Caco-2 (cell line): ENCODE data around the gene CACNA1D. TPM values are rescaled to one million over a fixed set of nuclear protein-coding genes. Genes with fewer than 3 reads are reported as not detected.

Experiments used
- BruUV-seq: library from RNA; stranded (reverse); fragments of 400-500 nt; replicated peaks from 2 replicates; lab custom pipeline; 2021; lab: Mats Ljungman, UMichigan
- CTCF ChIA-PET: fragments of 300-600 bp; sonication (Branson Sonifier 250); formaldehyde crosslinking; loops from one replicate; lab custom pipeline; 2022; ENCODE audit warnings: antibody characterized with exemption; lab: Charles Lee
- POLR2A ChIA-PET: fragments of 300-600 bp; sonication (Branson Sonifier 250); formaldehyde crosslinking; loops from one replicate; lab custom pipeline; 2022; ENCODE audit warnings: antibody characterized with exemption; lab: Charles Lee
- DNase-seq, 2 experiments: peaks; one replicate each; pipeline versions ENCODE4 v3.0.0 to v3.0.0-alpha.2; 2020 to 2022
- H3K27me3 ChIP-seq: replicated peaks from 2 replicates; pipeline ENCODE4 v1.6.0; 2011; ENCODE audit warnings: low read length; ENCODE audit not compliant: control insufficient read depth, insufficient read depth
- H3K36me3 ChIP-seq: 2 replicates; pipeline ENCODE4 v1.5.1; 2011; ENCODE audit warnings: low read length; ENCODE audit not compliant: control insufficient read depth, insufficient read depth
- H3K4me1 ChIP-seq: fragments of 250-450 bp; sonication (Bioruptor Pico); 2 replicates; pipeline ENCODE4 v1.5.1; 2020; ENCODE audit warnings: mild to moderate bottlenecking
- H3K4me3 ChIP-seq: 2 replicates; pipeline ENCODE4 v1.5.1; 2011; ENCODE audit warnings: low read depth, mild to moderate bottlenecking, control low read depth, low read length
- H3K9me3 ChIP-seq: fragments of 250-450 bp; sonication (Bioruptor Pico); 2 replicates; pipeline ENCODE4 v1.5.1; 2020; ENCODE audit warnings: mild to moderate bottlenecking, moderate library complexity
- H3K27ac Mint-ChIP-seq: one replicate; pipeline ENCODE4 v1.8.0; 2022; ENCODE audit warnings: mixed read lengths; ENCODE audit not compliant: unreplicated experiment
- H3K27me3 Mint-ChIP-seq: one replicate; pipeline ENCODE4 v1.8.0; 2022; ENCODE audit warnings: mixed read lengths; ENCODE audit not compliant: insufficient read depth, unreplicated experiment
- H3K36me3 Mint-ChIP-seq: one replicate; pipeline ENCODE4 v1.8.0; 2022; ENCODE audit warnings: mild to moderate bottlenecking, mixed read lengths; ENCODE audit not compliant: insufficient read depth, unreplicated experiment
- H3K4me1 Mint-ChIP-seq: one replicate; pipeline ENCODE4 v1.8.0; 2022; ENCODE audit warnings: low read depth, mixed read lengths; ENCODE audit not compliant: unreplicated experiment
- H3K4me3 Mint-ChIP-seq: one replicate; pipeline ENCODE4 v1.8.0; 2022; ENCODE audit warnings: mild to moderate bottlenecking, moderate library complexity, mixed read lengths; ENCODE audit not compliant: unreplicated experiment
- H3K9me3 Mint-ChIP-seq: one replicate; pipeline ENCODE4 v1.8.0; 2022; ENCODE audit warnings: mixed read lengths; ENCODE audit not compliant: unreplicated experiment
- intact Hi-C: fragments of 100-400 bp; cut with micrococcal nuclease; formaldehyde crosslinking; loops from one replicate; pipeline ENCODE4 v1.10.0; 2022; ENCODE audit not compliant: unreplicated experiment
- total RNA-seq: library from RNA; stranded (reverse); gene quantifications from 2 replicates; pipeline ENCODE4 v1.2.3, GENCODE V29; 2022
- TF ChIP-seq, protein P1 (sequence below), 2 experiments: fragments of 200-600 bp in 1 of 2; IDR thresholded peaks; 1 replicate in 1 of 2; 2 replicates in 1 of 2; pipeline versions ENCODE4 v1.5.1 to v1.8.0; 2011 to 2022; ENCODE audit warnings: antibody characterized with exemption in 1 of 2, control low read depth in 1 of 2, inconsistent platforms in 1 of 2, low read depth in 1 of 2, low read length in 1 of 2, mild to moderate bottlenecking in 1 of 2, moderate library complexity in 1 of 2; ENCODE audit not compliant: insufficient read depth in 1 of 2, severe bottlenecking in 1 of 2, unreplicated experiment in 1 of 2

CACNA1D gene
- total RNA-seq, 1 experiment from 2014 or later, result 13.3 TPM

DNA sequence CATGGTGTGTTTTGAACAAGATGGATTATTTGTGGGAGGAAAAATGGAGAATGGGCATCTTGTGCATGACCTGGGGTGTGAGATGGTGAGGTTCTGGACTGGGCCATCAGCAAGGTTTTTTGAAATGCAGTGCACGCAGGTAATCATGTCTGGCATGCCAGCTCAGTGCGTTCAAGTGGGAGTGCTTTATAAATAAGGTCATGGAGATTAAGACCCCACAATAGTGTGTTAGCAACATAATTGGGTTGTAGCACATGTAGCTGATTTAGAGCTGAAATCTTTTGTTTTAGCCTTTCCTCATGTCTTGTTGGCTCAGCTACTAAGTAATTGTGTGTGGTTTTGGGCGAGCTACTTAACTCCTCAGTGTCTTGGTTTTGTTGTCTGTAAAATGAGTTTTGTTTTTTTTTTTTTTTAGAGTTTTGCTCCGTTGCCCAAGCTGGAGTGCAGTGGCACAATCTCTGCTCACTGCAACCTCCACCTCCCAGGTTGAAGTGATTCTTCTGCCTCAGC is 3.9 kb upstream of the CACNA1D start:
- POLR2A ChIA-PET, result no interaction called here
- TF ChIP-seq, protein P1, sequence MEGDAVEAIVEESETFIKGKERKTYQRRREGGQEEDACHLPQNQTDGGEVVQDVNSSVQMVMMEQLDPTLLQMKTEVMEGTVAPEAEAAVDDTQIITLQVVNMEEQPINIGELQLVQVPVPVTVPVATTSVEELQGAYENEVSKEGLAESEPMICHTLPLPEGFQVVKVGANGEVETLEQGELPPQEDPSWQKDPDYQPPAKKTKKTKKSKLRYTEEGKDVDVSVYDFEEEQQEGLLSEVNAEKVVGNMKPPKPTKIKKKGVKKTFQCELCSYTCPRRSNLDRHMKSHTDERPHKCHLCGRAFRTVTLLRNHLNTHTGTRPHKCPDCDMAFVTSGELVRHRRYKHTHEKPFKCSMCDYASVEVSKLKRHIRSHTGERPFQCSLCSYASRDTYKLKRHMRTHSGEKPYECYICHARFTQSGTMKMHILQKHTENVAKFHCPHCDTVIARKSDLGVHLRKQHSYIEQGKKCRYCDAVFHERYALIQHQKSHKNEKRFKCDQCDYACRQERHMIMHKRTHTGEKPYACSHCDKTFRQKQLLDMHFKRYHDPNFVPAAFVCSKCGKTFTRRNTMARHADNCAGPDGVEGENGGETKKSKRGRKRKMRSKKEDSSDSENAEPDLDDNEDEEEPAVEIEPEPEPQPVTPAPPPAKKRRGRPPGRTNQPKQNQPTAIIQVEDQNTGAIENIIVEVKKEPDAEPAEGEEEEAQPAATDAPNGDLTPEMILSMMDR (IDR thresholded peaks at IDR 0.05; ENCODE audit: insufficient read depth in 1 of 2, low read depth in 1 of 2, low read length in 1 of 2, severe bottlenecking in 1 of 2, unreplicated experiment in 1 of 2), result no peak
- Histone ChIP-seq H3K27me3 (no peaks in the 10 kb centered on the region), H3K9me3 (no peaks in the 10 kb centered on the region), H3K36me3 (no peaks in the 10 kb centered on the region), H3K4me3 (no peak overlapping the region), H3K4me1 (peaks cover 23% of the 10 kb centered on the region)
- peaks cover 13% of the 10 kb centered on the region for H3K4me1 Mint-ChIP-seq
- no peak overlapping the region for H3K4me3 Mint-ChIP-seq
- CTCF ChIA-PET, result no interaction called here
- H3K27ac Mint-ChIP-seq, result no peak overlapping the region
- no peaks in the 10 kb centered on the region for H3K9me3 Mint-ChIP-seq
- no peaks in the 10 kb centered on the region for H3K27me3 Mint-ChIP-seq
- no TSS peak for BruUV-seq
- no peaks in the 10 kb centered on the region for H3K36me3 Mint-ChIP-seq
- intact Hi-C loops, result no loop called here
- no peak for DNase-seq

DNA sequence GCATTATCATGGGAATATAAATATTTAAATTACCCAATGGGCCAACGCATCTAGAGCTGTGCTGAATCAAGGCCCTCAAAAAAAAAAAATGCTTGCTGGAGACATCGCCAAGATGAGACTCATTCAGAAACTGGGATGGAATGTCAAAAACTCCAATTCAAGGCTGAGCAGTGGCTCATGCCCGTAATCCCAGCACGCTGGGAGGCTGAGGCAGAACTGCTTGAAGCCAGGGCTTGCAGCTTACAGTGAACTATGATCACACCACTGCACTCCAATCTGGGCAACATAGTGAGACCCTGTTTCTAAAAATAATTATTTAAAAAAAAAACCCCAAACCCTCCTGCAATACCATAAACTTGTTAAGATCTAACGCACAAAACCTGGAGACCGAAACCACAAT is 3.1 kb upstream of the CACNA1D start:
- no peaks in the 10 kb centered on the region for H3K27me3 ChIP-seq
- H3K4me3 Mint-ChIP-seq, result no peak overlapping the region
- no TSS peak for BruUV-seq
- no peak for DNase-seq
- no peaks in the 10 kb centered on the region for H3K36me3 Mint-ChIP-seq
- TF ChIP-seq, protein P1 (IDR thresholded peaks at IDR 0.05; ENCODE audit: insufficient read depth in 1 of 2, low read depth in 1 of 2, low read length in 1 of 2, severe bottlenecking in 1 of 2, unreplicated experiment in 1 of 2), result no peak
- CTCF ChIA-PET, result no interaction called here
- H3K36me3 ChIP-seq, result no peaks in the 10 kb centered on the region
- intact Hi-C loops, result no loop called here
- H3K27me3 Mint-ChIP-seq, result no peaks in the 10 kb centered on the region
- peaks cover 13% of the 10 kb centered on the region for H3K4me1 Mint-ChIP-seq
- H3K27ac Mint-ChIP-seq, result no peak overlapping the region
- no peaks in the 10 kb centered on the region for H3K9me3 Mint-ChIP-seq
- POLR2A ChIA-PET, result no interaction called here
- H3K4me3 ChIP-seq, result no peak overlapping the region
- no peaks in the 10 kb centered on the region for H3K9me3 ChIP-seq
- H3K4me1 ChIP-seq, result peaks cover 23% of the 10 kb centered on the region

- ChIA-PET CTCF (interaction anchor here (1.0 to 1.9 kb wide), 3 partner anchors 12 to 214 kb away, joined by 3 to 7 read pairs (median 4); no protein-coding TSS in a partner anchor), POLR2A (interaction anchor here (1.0 kb wide), 1 partner anchor 15 kb away, joined by 4 read pairs; no protein-coding TSS in a partner anchor)
- Mint-ChIP-seq H3K4me3 (peak overlapping the region; percentile 66), H3K9me3 (no peaks in the 10 kb centered on the region), H3K27ac (no peak overlapping the region), H3K4me1 (peaks cover 13% of the 10 kb centered on the region), H3K27me3 (no peaks in the 10 kb centered on the region), H3K36me3 (no peaks in the 10 kb centered on the region)
- Histone ChIP-seq H3K9me3 (no peaks in the 10 kb centered on the region), H3K36me3 (no peaks in the 10 kb centered on the region), H3K27me3 (no peaks in the 10 kb centered on the region), H3K4me1 (peaks cover 18% of the 10 kb centered on the region), H3K4me3 (peak overlapping the region; percentile 83)
- DNase-seq, result no peak
- no TSS peak for BruUV-seq
- TF ChIP-seq, protein P1 (IDR thresholded peaks at IDR 0.05; ENCODE audit: insufficient read depth in 1 of 2, low read depth in 1 of 2, low read length in 1 of 2, severe bottlenecking in 1 of 2, unreplicated experiment in 1 of 2), result no peak
- intact Hi-C loops, result no loop called here
These were observed 832 bp upstream of the CACNA1D start for GRCh38 chr3:53493595-53493962.
